GM12878 (cell line): ENCODE results near the gene PRR5. TPM values are rescaled to one million over a fixed set of nuclear protein-coding genes. Genes with fewer than 3 reads are reported as not detected.
A peak's percentile ranks its signal among the peaks of the same experiment; 100 is the strongest.

Experiments
- ATAC-seq: fragments of 200-7000 bp; cut with Tn5 transposase; 3 replicates; pipeline ENCODE4 v1.9.1; 2020; ENCODE audit warnings: mild to moderate bottlenecking, moderate library complexity
- BruUV-seq: library from RNA; stranded (reverse); fragments of 400-500 nt; replicated peaks from 2 replicates; lab custom pipeline; 2021; lab: Mats Ljungman, UMichigan
- CTCF ChIA-PET: fragments of 300-600 bp; sonication (Branson Sonifier 250); formaldehyde crosslinking; extraction: SDS; loops from one replicate; lab custom pipeline; 2021; ENCODE audit warnings: inconsistent platforms; lab: Yijun Ruan, JAX
- POLR2A ChIA-PET: fragments of 350-600 bp; formaldehyde crosslinking; extraction: SDS; loops from one replicate; lab custom pipeline; 2021; ENCODE audit warnings: inconsistent platforms; lab: Charles Lee
- RAD21 ChIA-PET: fragments of 300-600 bp; sonication (Branson Sonifier 250); formaldehyde crosslinking; loops from one replicate; lab custom pipeline; 2023; ENCODE audit warnings: antibody characterized with exemption; ENCODE audit not compliant: unreplicated experiment; lab: Charles Lee
- SMC1A ChIA-PET: fragments of 300-600 bp; sonication (Branson Sonifier 250); formaldehyde crosslinking; loops from one replicate; lab custom pipeline; 2023; ENCODE audit not compliant: unreplicated experiment, uncharacterized antibody; lab: Charles Lee
- DNase-seq: peaks from one replicate; pipeline ENCODE4 v3.0.0-alpha.2; 2011; ENCODE audit warnings: low read depth, low spot score
- FAIRE-seq: peaks from 3 replicates; lab custom pipeline; 2011; peaks lifted over from hg19 to GRCh38; lab: Jason Lieb, UNC
- H2AFZ ChIP-seq: 2 replicates; pipeline ENCODE4 v1.6.0; 2011; ENCODE audit warnings: low read depth, low read length, control low read depth; ENCODE audit not compliant: control insufficient read depth
- H3K27ac ChIP-seq: 2 replicates; pipeline ENCODE4 v1.5.1; 2011; ENCODE audit warnings: control low read depth; ENCODE audit not compliant: control insufficient read depth, insufficient read depth
- H3K27me3 ChIP-seq, 2 experiments: replicated peaks in 1 of 2; 2 replicates each; pipeline versions ENCODE4 v1.6.0 to v1.6.1; 2011; ENCODE audit warnings: low read length in 1 of 2; ENCODE audit not compliant: control insufficient read depth in 2 of 2, insufficient read depth in 2 of 2
- H3K36me3 ChIP-seq, 2 experiments: 2 replicates each; pipeline ENCODE4 v1.5.1; 2011; ENCODE audit warnings: low read length in 1 of 2; ENCODE audit not compliant: control insufficient read depth in 2 of 2, insufficient read depth in 2 of 2
- H3K4me1 ChIP-seq: 2 replicates; pipeline ENCODE4 v1.6.1; 2011; ENCODE audit warnings: mild to moderate bottlenecking, low read length, moderate library complexity, mixed read lengths; ENCODE audit not compliant: control insufficient read depth, insufficient read depth
- H3K4me2 ChIP-seq: 2 replicates; pipeline ENCODE4 v1.6.0; 2011; ENCODE audit warnings: control low read depth; ENCODE audit not compliant: control insufficient read depth, insufficient read depth
- H3K4me3 ChIP-seq: fragments of 200-600 bp; sonication (generic); 2 replicates; pipeline ENCODE4 v1.5.1; 2016
- H3K79me2 ChIP-seq: 2 replicates; pipeline ENCODE4 v1.6.0; 2011; ENCODE audit warnings: low read length; ENCODE audit not compliant: control insufficient read depth, insufficient read depth
- H3K9ac ChIP-seq: 2 replicates; pipeline ENCODE4 v1.8.0; 2011; ENCODE audit warnings: low read length, control low read depth, mixed read lengths; ENCODE audit not compliant: control insufficient read depth, insufficient read depth
- H3K9me3 ChIP-seq: replicated peaks from 3 replicates; pipeline ENCODE4 v1.5.1; 2011; ENCODE audit warnings: mild to moderate bottlenecking, low read length; ENCODE audit not compliant: control insufficient read depth, insufficient read depth
- H4K20me1 ChIP-seq: 2 replicates; pipeline ENCODE4 v1.6.0; 2011; ENCODE audit not compliant: control insufficient read depth, insufficient read depth
- DPF2 ChIP-seq: fragments of 450-650 bp; IDR thresholded peaks from 2 replicates; pipeline ENCODE4 v1.6.1; 2017; ENCODE audit warnings: mild to moderate bottlenecking
- IRF4 ChIP-seq: IDR thresholded peaks from 2 replicates; pipeline ENCODE4 v1.6.1; 2011; ENCODE audit warnings: low read depth, low read length
- MTA3 ChIP-seq: IDR thresholded peaks from 2 replicates; pipeline ENCODE4 v1.6.1; 2012; ENCODE audit warnings: low read length, inconsistent platforms, borderline replicate concordance
- NR2F1 ChIP-seq: fragments of 450-650 bp; conservative IDR thresholded peaks from 2 replicates; pipeline ENCODE4 v1.6.1; 2017; ENCODE audit warnings: mild to moderate bottlenecking
- RAD51 ChIP-seq: fragments of 450-650 bp; IDR thresholded peaks from 2 replicates; pipeline ENCODE4 v1.6.1; 2016; ENCODE audit warnings: moderate library complexity, mild to moderate bottlenecking, inconsistent platforms
- SMARCA5 ChIP-seq: fragments of 450-650 bp; IDR thresholded peaks from 2 replicates; pipeline ENCODE4 v1.6.1; 2017; ENCODE audit warnings: mild to moderate bottlenecking
- SRF ChIP-seq, 2 experiments: IDR thresholded peaks; 2 replicates each; pipeline ENCODE4 v1.6.1; 2011; ENCODE audit warnings: low read depth in 2 of 2, low read length in 2 of 2, mild to moderate bottlenecking in 1 of 2, moderate library complexity in 1 of 2
- USF1 ChIP-seq: IDR thresholded peaks from 2 replicates; pipeline ENCODE4 v1.6.1; 2011; ENCODE audit warnings: borderline replicate concordance, low read depth, mild to moderate bottlenecking, moderate library complexity, mixed read lengths, low read length; ENCODE audit not compliant: insufficient read depth; ENCODE audit errors: extremely low read length
- YBX1 ChIP-seq: fragments of 450-650 bp; IDR thresholded peaks from 2 replicates; pipeline ENCODE4 v1.6.1; 2016; ENCODE audit warnings: antibody characterized with exemption
- ZBTB11 ChIP-seq: fragments of 450-650 bp; formaldehyde crosslinking; IDR thresholded peaks from 2 replicates; pipeline ENCODE4 v1.5.0; 2022; ENCODE audit warnings: mild to moderate bottlenecking, missing genetic modification characterization
- ZNF217 ChIP-seq: fragments of 450-650 bp; IDR thresholded peaks from 2 replicates; pipeline ENCODE4 v1.6.1; 2017; ENCODE audit warnings: antibody characterized with exemption, mild to moderate bottlenecking
- WGBS: methylation state at CpG from one replicate; pipeline ENCODE4 v1.1.6; 2016; ENCODE audit warnings: low lambda C conversion rate; ENCODE audit not compliant: insufficient replicate concordance, insufficient coverage; ENCODE audit errors: missing lambda C conversion rate; 5-methylcytosine and 5-hydroxymethylcytosine counted together
- in situ Hi-C: fragments of 300-500 bp; cut with MboI; formaldehyde crosslinking; loops from 9 replicates; pipeline ENCODE4 v1.14.3; 2018; ENCODE audit warnings: mixed read lengths
- intact Hi-C: fragments of 100-400 bp; cut with micrococcal nuclease; formaldehyde crosslinking; loops from one replicate; pipeline ENCODE4 v1.14.2; 2022; ENCODE audit not compliant: unreplicated experiment
- polyA plus RNA-seq, 11 experiments: library from polyadenylated mRNA; depleted of rRNA in 4 of 11; unstranded in 6 of 11; stranded (reverse) in 5 of 11; fragments of >200 nt; fragmentation: Nextera tagmentation in 4 of 11; fragmentation: Illumina TruSeq in 1 of 11; extraction: Ambion mirVana in 4 of 11; extraction: Trizol in 1 of 11; gene quantifications; 1 replicate in 1 of 11; 2 replicates in 10 of 11; pipeline versions ENCODE4 v1.2.1 to v1.2.3, GENCODE V29; 2011 to 2016; ENCODE audit warnings: inconsistent platforms in 2 of 11, missing spikeins in 2 of 11, low read depth in 1 of 11
- total RNA-seq, 4 experiments: library from RNA; depleted of rRNA in 3 of 4; stranded (reverse); fragments of >200 nt in 3 of 4; fragmentation: Illumina TruSeq in 1 of 4; extraction: Trizol in 1 of 4; gene quantifications; 2 replicates each; pipeline versions ENCODE4 v1.2.1 to v1.2.3, GENCODE V29; 2013 to 2021

Gene PRR5
- total and polyA plus RNA-seq, 10 of the 15 experiments (the other 5 are each of a cell fraction or from before 2014, with no cell fraction given): 0.03 to 9.4 (median 1.5) TPM

GRCh38 chr22:44701187-44701790 lies 715 bp upstream of the PRR5 start:
- RAD21 ChIA-PET: interaction anchor here (0.7 kb wide), 1 partner anchor 16 kb away, joined by 3 read pairs; no protein-coding TSS in a partner anchor
- ATAC-seq (no peak), FAIRE-seq (no peak), DNase-seq (no peak)
- H3K9ac ChIP-seq: no peak overlapping the region
- H3K9me3 ChIP-seq: no peaks in the 10 kb centered on the region; the same call in 2 of the 3 replicates
- in situ Hi-C loops (no loop called here), intact Hi-C loops (no loop called here)
- peaks cover 0 to 8% of the 10 kb centered on the region in 2 experiments; a peak in 1 of 4 replicates for H3K27me3 ChIP-seq
- no peak overlapping the region for H3K4me3 ChIP-seq
- TF ChIP-seq DPF2: peak; percentile 10; the same call in 1 of the 2 replicates
- no peak for TF ChIP-seq RAD51
- no peak for TF ChIP-seq ZNF217
- TF ChIP-seq SMARCA5: peak; percentile 78; the same call in 1 of the 2 replicates
- no TSS peak for BruUV-seq
- CTCF ChIA-PET: interaction anchor here (0.7 to 7.4 kb wide), 4 partner anchors 14 to 28 kb away, joined by 3 to 67 read pairs (median 8); no protein-coding TSS in a partner anchor
- H3K4me2 ChIP-seq: peak overlapping the region; percentile 43; the same call in 1 of the 2 replicates
- no peaks in the 10 kb centered on the region for H3K79me2 ChIP-seq
- POLR2A ChIA-PET: no interaction called here
- H3K36me3 ChIP-seq: no peaks in the 10 kb centered on the region
- SMC1A ChIA-PET: no interaction called here
- 0 out of 2 replicates have a peak overlapping the region, but pooled peaks have one; percentile 12 for H2AFZ ChIP-seq
- no peaks in the 10 kb centered on the region for H4K20me1 ChIP-seq
- 70% methylated on average over 5 of the region's 5 CpGs for WGBS
- H3K4me1 ChIP-seq: no peaks in the 10 kb centered on the region; the same call in none of the 2 replicates
- no peak overlapping the region for H3K27ac ChIP-seq

- Histone ChIP-seq H3K4me3 (peak overlapping the region; percentile 50; the same call in 1 of the 2 replicates), H4K20me1 (no peaks in the 10 kb centered on the region), H3K4me1 (no peaks in the 10 kb centered on the region; the same call in none of the 2 replicates), H2AFZ (peak overlapping the region; percentile 51), H3K4me2 (peak overlapping the region; percentile 74), H3K9ac (0 out of 2 replicates have a peak overlapping the region, but pooled peaks have one; percentile 20), H3K27me3 (peaks cover 0 to 8% of the 10 kb centered on the region in 2 experiments; a peak in 1 of 4 replicates), H3K9me3 (no peaks in the 10 kb centered on the region; the same call in 2 of the 3 replicates), H3K27ac (no peak overlapping the region), H3K79me2 (no peaks in the 10 kb centered on the region), H3K36me3 (no peaks in the 10 kb centered on the region)
- intact Hi-C loops (no loop called here), in situ Hi-C loops (no loop called here)
- FAIRE-seq: no peak
- ChIA-PET CTCF (interaction anchor here (1.3 to 2.7 kb wide), 2 partner anchors 18 to 30 kb away, joined by 3 to 13 read pairs; no protein-coding TSS in a partner anchor), POLR2A (no interaction called here), SMC1A (interaction anchor here (0.6 to 1.3 kb wide), 2 partner anchors 9 to 515 kb away, joined by 3 read pairs; no protein-coding TSS in a partner anchor), RAD21 (no interaction called here)
- BruUV-seq: no TSS peak
- DNase-seq: no peak
- WGBS: 4% methylated on average over 51 of the region's 60 CpGs
- ATAC-seq: peak; percentile 7
- TF ChIP-seq ZBTB11: no peak
- no peak for TF ChIP-seq USF1
- TF ChIP-seq NR2F1: peak; percentile 16
- TF ChIP-seq YBX1: no peak
- TF ChIP-seq MTA3: no peak
- no peak for TF ChIP-seq SRF (IDR thresholded peaks at IDR 0.05; ENCODE audit: low read depth in 2 of 2, low read length in 2 of 2)
- no peak for TF ChIP-seq IRF4
Observed at GRCh38 chr22:44702479-44703198, 635 bp downstream of the PRR5 start.
